Lung (tissue), 12 donors: ENCODE measurements around the gene ADAM10. TPM values are rescaled to one million over a fixed set of nuclear protein-coding genes. Genes with fewer than 3 reads are reported as not detected.
A peak's percentile ranks its signal among the peaks of the same experiment; 100 is the strongest.

Experiments used
- ATAC-seq: fragments of 200-7000 bp; cut with Tn5 transposase; one replicate; pipeline ENCODE4 v1.9.1; 2020; ENCODE audit warnings: moderate number of reproducible peaks; ENCODE audit not compliant: insufficient read depth, low FRiP score
- DNase-seq, 3 donors: peaks; one replicate each; pipeline ENCODE4 v3.0.0-alpha.2; 2013 to 2017
- H3K27ac ChIP-seq, 2 donors: one replicate each; pipeline ENCODE4 v1.5.1; 2013; ENCODE audit warnings: mild to moderate bottlenecking in 2 of 2, moderate library complexity in 2 of 2, control low read depth in 1 of 2, inconsistent platforms in 1 of 2, low read depth in 1 of 2, low read length in 1 of 2
- H3K27me3 ChIP-seq, 3 donors: one replicate each; pipeline ENCODE4 v1.5.1; 2013; ENCODE audit warnings: low read length in 2 of 3; ENCODE audit not compliant: control insufficient read depth in 3 of 3, insufficient read depth in 3 of 3
- H3K36me3 ChIP-seq, 4 donors: one replicate each; pipeline ENCODE4 v1.5.1; 2013; ENCODE audit warnings: low read length in 4 of 4, mild to moderate bottlenecking in 1 of 4, moderate library complexity in 1 of 4; ENCODE audit not compliant: control insufficient read depth in 4 of 4, insufficient read depth in 4 of 4
- H3K4me1 ChIP-seq, 5 donors: one replicate each; pipeline ENCODE4 v1.5.1; 2013; ENCODE audit warnings: low read length in 5 of 5, mild to moderate bottlenecking in 2 of 5, moderate library complexity in 1 of 5; ENCODE audit not compliant: control insufficient read depth in 5 of 5, insufficient read depth in 5 of 5
- H3K4me3 ChIP-seq: one replicate; pipeline ENCODE4 v1.5.1; 2013; ENCODE audit warnings: mild to moderate bottlenecking, control low read depth, moderate library complexity
- H3K9ac ChIP-seq, 2 donors: one replicate each; pipeline ENCODE4 v1.5.1; 2013; ENCODE audit warnings: low read length in 2 of 2, control low read depth in 1 of 2; ENCODE audit not compliant: insufficient read depth in 1 of 2
- H3K9me3 ChIP-seq, 4 donors: one replicate each; pipeline ENCODE4 v1.5.1; 2013; ENCODE audit warnings: low read length in 3 of 4, mild to moderate bottlenecking in 1 of 4, moderate library complexity in 1 of 4; ENCODE audit not compliant: control insufficient read depth in 4 of 4, insufficient read depth in 3 of 4
- CTCF ChIP-seq: IDR thresholded peaks from 2 replicates; pipeline ENCODE4 v1.5.1; 2012; ENCODE audit warnings: mild to moderate bottlenecking; ENCODE audit errors: control extremely low read depth, extremely low read depth
- WGBS, 2 donors: extraction: QIAGEN DNeasy Blood & Tissue Kit; methylation state at CpG; one replicate each; pipeline ENCODE4 v1.1.7; 2013; 5-methylcytosine and 5-hydroxymethylcytosine counted together
- polyA plus RNA-seq, 2 donors: library from polyadenylated mRNA; stranded (reverse); fragments of 200-250 nt; gene quantifications; one replicate each; pipeline ENCODE4 v1.2.1, GENCODE V29; 2013
- total RNA-seq, 2 donors: library from RNA; depleted of rRNA in 1 of 2; stranded (reverse); fragments of >200 nt in 1 of 2; gene quantifications; one replicate each; pipeline ENCODE4 v1.2.1, GENCODE V29; 2014 to 2021
- donor health status: control.
- donor health status: control.
- donor health status: Bipolar disorder and iron deficiency.
- donor health status: healthy.
- donor health status: DM: yes; HTN: yes; CAD: no.

Gene ADAM10
- total and polyA plus RNA-seq, 4 donors, result 9.7 to 274 (median 88.6) TPM

DNA sequence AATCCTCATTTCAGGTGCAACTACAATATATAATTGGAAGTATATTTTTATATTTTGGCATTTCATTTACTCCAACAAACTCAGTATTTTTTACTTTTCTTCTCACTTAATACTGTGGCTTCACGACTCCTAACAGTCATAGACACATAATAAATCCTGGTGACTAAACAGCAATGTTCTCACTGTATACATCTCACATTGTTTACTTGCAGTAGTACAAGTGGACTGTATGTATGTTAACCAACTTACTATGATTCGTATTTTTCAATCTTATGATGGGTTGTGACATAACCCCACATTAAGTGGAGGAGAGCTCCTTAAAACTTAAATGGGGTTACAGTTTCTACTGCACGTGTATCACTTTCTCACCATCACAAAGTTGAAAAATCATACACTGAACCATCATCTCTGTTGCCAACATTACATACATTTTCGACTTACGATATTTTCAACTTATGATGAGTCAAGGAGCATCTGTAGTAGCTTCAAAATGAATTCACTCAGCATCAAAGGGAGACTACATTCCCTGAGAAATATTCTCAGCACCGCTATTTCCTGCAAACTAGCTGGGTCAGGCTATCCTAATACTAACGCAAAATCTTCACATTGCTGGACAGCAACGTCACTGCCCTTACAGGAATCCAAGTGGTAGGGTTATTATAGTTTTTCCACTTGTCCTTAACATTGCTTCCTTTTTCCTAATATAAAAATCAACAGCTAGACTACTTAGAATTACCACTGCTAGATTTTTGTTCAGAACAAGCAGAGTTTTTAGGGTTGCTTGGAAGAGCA is 7.3 kb downstream of the ADAM10 start:
- Histone ChIP-seq H3K4me3 (no peak overlapping the region), H3K9me3 (no peaks in the 10 kb centered on the region), H3K27ac (peak overlapping the region in 1 of 2 donors; percentile 61), H3K9ac (no peak overlapping the region), H3K27me3 (no peaks in the 10 kb centered on the region), H3K36me3 (no peaks in the 10 kb centered on the region), H3K4me1 (peaks cover 7 to 44% (median 10%) of the 10 kb centered on the region in 5 donors)
- ATAC-seq (peak; percentile 75), DNase-seq (peak; percentile 30 to 68 (median 61))
- 58 to 75% methylated on average over 8 of the region's 8 CpGs for WGBS, 2 donors
- TF ChIP-seq CTCF, result no peak

DNA sequence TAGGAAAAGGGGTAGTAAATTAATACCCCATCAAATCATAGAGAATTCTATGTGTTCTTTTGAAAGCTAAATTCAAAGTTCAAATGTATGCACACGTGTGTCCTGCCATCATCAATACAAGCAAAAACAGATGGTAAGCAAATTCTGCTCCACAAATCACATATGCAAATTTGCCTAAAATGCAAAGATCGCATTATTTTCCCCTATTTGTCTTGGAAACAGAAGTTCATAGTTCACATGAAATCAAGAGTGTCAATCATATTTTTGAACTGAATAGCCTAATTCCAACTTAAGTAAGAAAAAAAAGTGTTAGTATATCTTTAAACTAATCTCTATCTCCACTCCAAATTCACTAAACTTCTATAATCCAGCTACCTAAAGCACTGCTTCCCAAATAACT is 8.5 kb downstream of the ADAM10 start:
- WGBS, 2 donors, result 86 to 90% methylated on average over 2 of the region's 2 CpGs
- TF ChIP-seq CTCF, result no peak
- no peaks in the 10 kb centered on the region for H3K9me3 ChIP-seq
- no peaks in the 10 kb centered on the region for H3K27me3 ChIP-seq
- no peak overlapping the region for H3K4me3 ChIP-seq
- no peak overlapping the region for H3K9ac ChIP-seq
- peaks cover 6 to 38% (median 7%) of the 10 kb centered on the region in 5 donors for H3K4me1 ChIP-seq
- DNase-seq (no peak), ATAC-seq (no peak)
- H3K36me3 ChIP-seq, result no peaks in the 10 kb centered on the region
- no peak overlapping the region for H3K27ac ChIP-seq

GRCh38 chr15:58740436-58740835 is 9.1 kb downstream of the ADAM10 start:
- Histone ChIP-seq H3K9me3 (no peaks in the 10 kb centered on the region), H3K4me3 (no peak overlapping the region), H3K9ac (no peak overlapping the region), H3K4me1 (peaks cover 2 to 32% (median 7%) of the 10 kb centered on the region in 5 donors), H3K27me3 (no peaks in the 10 kb centered on the region), H3K27ac (no peak overlapping the region), H3K36me3 (no peaks in the 10 kb centered on the region)
- no peak for TF ChIP-seq CTCF
- DNase-seq, result no peak
- no peak for ATAC-seq
- WGBS, 2 donors, result 92 to 94% methylated on average over 4 of the region's 4 CpGs
